WTC11 (cell line): ENCODE measurements around the gene NEDD4L. TPM values are rescaled to one million over a fixed set of nuclear protein-coding genes. Genes with fewer than 3 reads are reported as not detected.

Experiments
- ATAC-seq: fragments of 200-7000 bp; cut with Tn5 transposase; 2 replicates; pipeline ENCODE4 v1.10.0; 2021; ENCODE audit warnings: mild to moderate bottlenecking, moderate library complexity
- CTCF ChIA-PET: fragments of 300-600 bp; sonication (Branson Sonifier 250); formaldehyde crosslinking; loops from one replicate; lab custom pipeline; 2021; ENCODE audit warnings: antibody characterized with exemption; lab: Charles Lee
- POLR2A ChIA-PET: fragments of 350-600 bp; sonication (Branson Sonifier 250); formaldehyde crosslinking; loops from one replicate; lab custom pipeline; 2021; ENCODE audit warnings: antibody characterized with exemption; lab: Charles Lee
- DNase-seq: peaks from one replicate; pipeline ENCODE4 v3.0.0; 2021; ENCODE audit warnings: low spot score
- H3K27ac Mint-ChIP-seq: 2 replicates; pipeline ENCODE4 v1.8.0; 2021; ENCODE audit warnings: mixed read lengths
- H3K27me3 Mint-ChIP-seq: 2 replicates; pipeline ENCODE4 v1.8.0; 2021; ENCODE audit warnings: low read depth, mild to moderate bottlenecking, moderate library complexity, mixed read lengths
- H3K36me3 Mint-ChIP-seq: 2 replicates; pipeline ENCODE4 v1.8.0; 2021; ENCODE audit warnings: mixed read lengths
- H3K4me1 Mint-ChIP-seq: 2 replicates; pipeline ENCODE4 v1.8.0; 2022; ENCODE audit warnings: mixed read lengths
- H3K4me3 Mint-ChIP-seq: 2 replicates; pipeline ENCODE4 v1.8.0; 2021; ENCODE audit warnings: mild to moderate bottlenecking, moderate library complexity, mixed read lengths
- H3K9me3 Mint-ChIP-seq: 2 replicates; pipeline ENCODE4 v1.8.0; 2021; ENCODE audit warnings: mixed read lengths
- ARID4B ChIP-seq: sonication (generic); formaldehyde crosslinking; IDR thresholded peaks from 2 replicates; pipeline ENCODE4 v1.8.0; 2023; ENCODE audit warnings: missing genetic modification reagents, mild to moderate bottlenecking, borderline replicate concordance
- ATF3 ChIP-seq: sonication (generic); formaldehyde crosslinking; conservative IDR thresholded peaks from 2 replicates; pipeline ENCODE4 v1.8.1; 2022; ENCODE audit warnings: mild to moderate bottlenecking, missing genetic modification reagents
- CREM ChIP-seq: sonication (generic); formaldehyde crosslinking; IDR thresholded peaks from 2 replicates; pipeline ENCODE4 v1.8.1; 2022; ENCODE audit warnings: mild to moderate bottlenecking, missing genetic modification reagents, moderate library complexity
- ERG ChIP-seq: fragments of 250-450 bp; sonication (Bioruptor Pico); IDR thresholded peaks from 2 replicates; pipeline ENCODE4 v1.8.0; 2021; ENCODE audit warnings: mild to moderate bottlenecking
- FOXJ3 ChIP-seq: sonication (generic); formaldehyde crosslinking; IDR thresholded peaks from 2 replicates; pipeline ENCODE4 v1.9.0; 2021; ENCODE audit warnings: missing genetic modification reagents, mild to moderate bottlenecking, borderline replicate concordance
- FOXK1 ChIP-seq: sonication (generic); formaldehyde crosslinking; IDR thresholded peaks from 2 replicates; pipeline ENCODE4 v1.8.0; 2022; ENCODE audit warnings: mild to moderate bottlenecking, moderate library complexity, missing genetic modification reagents
- JAZF1 ChIP-seq: fragments of 250-450 bp; sonication (Bioruptor Pico); IDR thresholded peaks from 2 replicates; pipeline ENCODE4 v1.9.0; 2021; ENCODE audit warnings: moderate library complexity, mild to moderate bottlenecking, inconsistent platforms
- NR1H2 ChIP-seq: sonication (generic); formaldehyde crosslinking; IDR thresholded peaks from 2 replicates; pipeline ENCODE4 v1.9.0; 2021; ENCODE audit warnings: mild to moderate bottlenecking, moderate library complexity, missing genetic modification reagents
- NR2C2 ChIP-seq: sonication (generic); formaldehyde crosslinking; IDR thresholded peaks from 2 replicates; pipeline ENCODE4 v1.8.0; 2022; ENCODE audit warnings: mild to moderate bottlenecking, missing genetic modification reagents
- PRDM15 ChIP-seq: sonication (generic); formaldehyde crosslinking; IDR thresholded peaks from 2 replicates; pipeline ENCODE4 v1.8.0; 2022; ENCODE audit warnings: missing genetic modification reagents
- RORB ChIP-seq: fragments of 250-450 bp; sonication (Bioruptor Pico); IDR thresholded peaks from 2 replicates; pipeline ENCODE4 v1.9.0; 2021; ENCODE audit warnings: mild to moderate bottlenecking
- SP1 ChIP-seq: sonication (generic); formaldehyde crosslinking; conservative IDR thresholded peaks from 2 replicates; pipeline ENCODE4 v1.8.1; 2022; ENCODE audit warnings: missing genetic modification reagents
- TP53 ChIP-seq: sonication (generic); formaldehyde crosslinking; IDR thresholded peaks from 2 replicates; pipeline ENCODE4 v1.8.1; 2023; ENCODE audit warnings: mild to moderate bottlenecking, missing genetic modification reagents
- USF2 ChIP-seq: sonication (generic); formaldehyde crosslinking; IDR thresholded peaks from 2 replicates; pipeline ENCODE4 v1.8.1; 2023; ENCODE audit warnings: mild to moderate bottlenecking, missing genetic modification reagents, moderate library complexity
- ZMAT4 ChIP-seq: fragments of 250-450 bp; sonication (Bioruptor Pico); IDR thresholded peaks from 2 replicates; pipeline ENCODE4 v1.9.0; 2021; ENCODE audit warnings: mild to moderate bottlenecking
- ZNF263 ChIP-seq: sonication (generic); formaldehyde crosslinking; IDR thresholded peaks from 2 replicates; pipeline ENCODE4 v1.8.1; 2022; ENCODE audit warnings: low read depth, mild to moderate bottlenecking, moderate library complexity, missing genetic modification reagents
- ZNF396 ChIP-seq: fragments of 250-450 bp; sonication (Bioruptor Pico); IDR thresholded peaks from 2 replicates; pipeline ENCODE4 v1.8.0; 2021; ENCODE audit warnings: mild to moderate bottlenecking, moderate library complexity, borderline replicate concordance
- ZNF512 ChIP-seq: sonication (generic); formaldehyde crosslinking; IDR thresholded peaks from 2 replicates; pipeline ENCODE4 v1.8.1; 2022; ENCODE audit warnings: missing genetic modification reagents, borderline replicate concordance
- ZNF532 ChIP-seq: fragments of 250-450 bp; sonication (Bioruptor Pico); IDR thresholded peaks from 2 replicates; pipeline ENCODE4 v1.9.0; 2021; ENCODE audit warnings: mild to moderate bottlenecking, borderline replicate concordance
- total RNA-seq: library from RNA; stranded (reverse); gene quantifications from 3 replicates; pipeline ENCODE4 v1.2.3, GENCODE V29; 2021

Gene NEDD4L
- total RNA-seq, 1 experiment from 2014 or later = 88.0 TPM

- no peak overlapping the region for H3K4me3 Mint-ChIP-seq
- H3K36me3 Mint-ChIP-seq = peaks cover 44% of the 10 kb centered on the region
- TF ChIP-seq NR2C2 = no peak
- TF ChIP-seq FOXK1 (CRISPR knock-in tag) = no peak
- TF ChIP-seq ZNF263 (CRISPR knock-in tag) = no peak
- no peak for TF ChIP-seq USF2 (CRISPR knock-in tag)
- TF ChIP-seq NR1H2 = no peak
- no peak for TF ChIP-seq ZMAT4
- TF ChIP-seq ZNF396 (CRISPR knock-in tag) = no peak
- TF ChIP-seq ZNF532 = no peak
- ChIA-PET CTCF (no interaction called here), POLR2A (no interaction called here)
- H3K4me1 Mint-ChIP-seq = peaks cover 42% of the 10 kb centered on the region
- DNase-seq (no peak), ATAC-seq (no peak)
- H3K27me3 Mint-ChIP-seq = no peaks in the 10 kb centered on the region
- no peaks in the 10 kb centered on the region for H3K9me3 Mint-ChIP-seq
- no peak overlapping the region for H3K27ac Mint-ChIP-seq
Observed at GRCh38 chr18:58353581-58353980, 309.6 kb downstream of the NEDD4L start.

GRCh38 chr18:58354051-58354450 lies 310.0 kb downstream of the NEDD4L start:
- POLR2A ChIA-PET = interaction anchor here (0.6 kb wide), 1 partner anchor 9 kb away, joined by 3 read pairs; no protein-coding TSS in a partner anchor
- Mint-ChIP-seq H3K4me3 (no peak overlapping the region), H3K27ac (no peak overlapping the region; the same call in 1 of the 2 replicates), H3K36me3 (peaks cover 41% of the 10 kb centered on the region; the same call in 1 of the 2 replicates), H3K27me3 (no peaks in the 10 kb centered on the region), H3K4me1 (peaks cover 39% of the 10 kb centered on the region), H3K9me3 (no peaks in the 10 kb centered on the region)
- DNase-seq (no peak), ATAC-seq (no peak)
- TF ChIP-seq ZNF396 (CRISPR knock-in tag) (no peak), ZNF512 (CRISPR knock-in tag) (no peak), ERG (CRISPR knock-in tag) (no peak), FOXJ3 (CRISPR knock-in tag) (no peak), ARID4B (CRISPR knock-in tag) (no peak), ATF3 (CRISPR knock-in tag) (no peak), TP53 (no peak), SP1 (CRISPR knock-in tag) (no peak), JAZF1 (CRISPR knock-in tag) (no peak), RORB (CRISPR knock-in tag) (no peak), CREM (CRISPR knock-in tag) (no peak), PRDM15 (no peak)
- CTCF ChIA-PET = no interaction called here
